Stomach (tissue), 4 donors: ENCODE measurements around the gene CBARP.

Experiments used
- POLR2A ChIP-seq, 4 donors: fragments of 450-650 bp; IDR thresholded peaks; one replicate each; pipeline ENCODE4 v1.6.1; 2016; ENCODE audit warnings: antibody characterized with exemption in 4 of 4, control low read depth in 2 of 4, mild to moderate bottlenecking in 1 of 4, moderate library complexity in 1 of 4
- TF ChIP-seq, protein P1 (sequence below), 7 experiments: fragments of 450-650 bp in 4 of 7; fragments of 200-600 bp in 3 of 7; sonication (generic) in 3 of 7; IDR thresholded peaks; one replicate each; pipeline ENCODE4 v1.5.1; 2016 to 2019; ENCODE audit warnings: antibody characterized with exemption in 7 of 7, control low read depth in 2 of 7, mild to moderate bottlenecking in 1 of 7

DNA sequence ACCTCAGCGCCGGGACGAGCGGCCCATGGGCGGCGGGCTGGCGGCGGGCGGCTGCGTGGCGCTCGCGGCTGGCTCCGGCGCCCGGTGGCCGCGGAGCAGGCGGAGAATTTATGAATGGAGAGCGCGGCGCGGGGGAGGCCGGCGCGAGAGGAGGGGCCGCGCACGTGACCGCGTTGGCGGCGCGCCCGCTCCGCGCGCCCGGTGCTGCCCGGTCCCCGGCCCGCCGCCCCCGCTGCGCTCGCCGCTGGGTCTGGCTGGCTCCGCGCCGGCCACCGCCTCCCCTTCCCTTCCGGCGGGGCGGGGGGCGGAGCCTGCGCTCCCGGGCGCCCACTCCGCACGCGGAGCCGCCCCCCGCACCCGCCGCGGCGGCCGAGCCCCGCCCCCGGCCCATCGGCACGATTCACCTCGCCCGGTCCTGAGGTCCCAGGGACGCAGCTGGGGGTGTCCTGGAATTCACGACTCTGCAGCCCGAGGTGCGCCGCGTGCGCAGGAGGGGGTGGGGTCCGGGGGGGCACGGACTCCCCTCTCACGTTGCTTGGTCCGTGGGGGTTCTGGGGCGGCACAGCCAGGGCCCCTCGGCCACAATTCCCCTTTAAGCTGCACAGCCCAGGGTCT is at the start of gene CBARP:
- TF ChIP-seq, protein P1, sequence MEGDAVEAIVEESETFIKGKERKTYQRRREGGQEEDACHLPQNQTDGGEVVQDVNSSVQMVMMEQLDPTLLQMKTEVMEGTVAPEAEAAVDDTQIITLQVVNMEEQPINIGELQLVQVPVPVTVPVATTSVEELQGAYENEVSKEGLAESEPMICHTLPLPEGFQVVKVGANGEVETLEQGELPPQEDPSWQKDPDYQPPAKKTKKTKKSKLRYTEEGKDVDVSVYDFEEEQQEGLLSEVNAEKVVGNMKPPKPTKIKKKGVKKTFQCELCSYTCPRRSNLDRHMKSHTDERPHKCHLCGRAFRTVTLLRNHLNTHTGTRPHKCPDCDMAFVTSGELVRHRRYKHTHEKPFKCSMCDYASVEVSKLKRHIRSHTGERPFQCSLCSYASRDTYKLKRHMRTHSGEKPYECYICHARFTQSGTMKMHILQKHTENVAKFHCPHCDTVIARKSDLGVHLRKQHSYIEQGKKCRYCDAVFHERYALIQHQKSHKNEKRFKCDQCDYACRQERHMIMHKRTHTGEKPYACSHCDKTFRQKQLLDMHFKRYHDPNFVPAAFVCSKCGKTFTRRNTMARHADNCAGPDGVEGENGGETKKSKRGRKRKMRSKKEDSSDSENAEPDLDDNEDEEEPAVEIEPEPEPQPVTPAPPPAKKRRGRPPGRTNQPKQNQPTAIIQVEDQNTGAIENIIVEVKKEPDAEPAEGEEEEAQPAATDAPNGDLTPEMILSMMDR (IDR thresholded peaks at IDR 0.05), result no peak
- no peak for TF ChIP-seq POLR2A (IDR thresholded peaks at IDR 0.05)
